Activated CD4-positive, alpha-beta T cell treated with anti-CD3 and anti-CD28 coated beads, Interleukin-2, amount 50 U/mL, for 1 hour (primary cell): ENCODE measurements around the gene HMGXB4.
A peak's percentile ranks its signal among the peaks of the same experiment; 100 is the strongest.

ENCODE experiments used
- DNase-seq: peaks from one replicate; pipeline ENCODE4 v3.0.0-alpha.2; 2020

HMGXB4 gene

DNA sequence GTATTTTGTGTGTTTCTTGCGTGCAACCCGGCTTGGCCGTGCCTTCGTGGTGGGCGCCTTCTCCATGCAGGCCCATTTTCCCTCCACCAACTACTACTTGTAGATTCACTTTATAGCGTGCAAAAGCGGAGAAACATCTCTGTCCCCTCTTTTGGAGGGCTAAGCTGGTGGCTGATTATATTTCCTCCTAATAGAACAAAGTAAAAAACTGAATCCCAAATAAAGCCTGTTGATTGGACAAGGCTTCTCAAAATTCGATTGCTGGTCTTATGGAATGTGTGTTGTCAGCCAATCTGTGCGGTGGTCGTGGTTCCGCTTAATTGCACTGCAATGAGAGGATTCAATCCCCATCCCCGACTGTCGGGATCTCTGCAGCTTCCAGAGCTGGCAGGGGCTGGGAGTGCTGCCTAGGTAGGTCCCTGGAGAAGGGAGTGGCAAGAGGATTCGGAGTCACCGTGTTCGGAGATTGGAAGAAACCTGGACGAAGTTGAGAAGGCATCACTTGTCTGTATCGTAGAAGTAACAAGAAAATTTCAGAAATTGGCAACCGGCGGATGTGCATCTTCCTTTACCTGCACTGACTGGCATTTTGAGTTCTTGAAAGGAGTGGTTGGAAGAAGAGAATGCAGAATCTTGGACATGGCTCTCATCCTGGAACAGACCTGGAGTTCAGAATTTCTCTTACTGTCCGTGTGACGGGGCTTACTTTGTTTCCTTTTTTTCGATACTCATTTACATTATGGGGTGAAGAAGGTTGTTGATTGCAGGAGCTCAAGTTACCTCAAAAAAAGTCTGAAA, 1.1 kb downstream of the HMGXB4 start:
- no peak for DNase-seq

DNA sequence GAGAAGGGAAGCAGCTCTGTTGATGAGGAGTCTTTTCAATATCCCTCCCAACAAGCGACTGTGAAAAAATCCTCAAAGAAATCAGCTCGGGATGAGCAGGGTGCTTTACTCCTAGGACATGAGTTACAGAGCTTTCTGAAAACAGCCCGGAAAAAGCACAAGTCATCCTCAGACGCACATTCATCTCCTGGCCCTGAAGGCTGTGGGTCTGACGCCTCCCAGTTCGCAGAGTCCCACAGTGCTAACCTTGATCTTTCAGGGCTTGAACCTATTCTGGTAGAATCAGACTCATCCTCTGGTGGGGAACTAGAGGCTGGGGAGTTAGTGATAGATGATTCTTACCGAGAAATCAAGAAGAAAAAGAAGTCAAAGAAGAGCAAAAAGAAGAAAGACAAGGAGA, 7.7 kb downstream of the HMGXB4 start:
- no peak for DNase-seq

DNA sequence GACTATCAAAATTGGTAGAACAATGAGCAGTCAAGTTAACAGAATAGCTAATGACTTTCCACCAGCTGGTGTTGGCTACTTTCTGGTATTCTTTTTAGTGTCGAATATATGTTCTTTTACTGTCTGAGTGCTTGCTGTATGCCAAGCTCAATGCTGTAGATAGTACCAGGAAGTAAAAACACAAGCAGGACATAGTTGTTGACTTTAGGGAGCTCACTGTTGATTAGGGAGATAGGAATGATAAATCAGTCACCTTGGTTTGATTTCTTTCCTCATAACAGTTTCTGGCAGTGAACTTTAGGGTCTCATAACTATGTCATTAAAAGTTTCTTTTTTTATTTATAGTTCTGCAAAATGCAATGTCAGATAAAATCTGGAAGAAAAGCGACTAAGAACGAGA, 9.0 kb downstream of the HMGXB4 start:
- DNase-seq = no peak

DNA sequence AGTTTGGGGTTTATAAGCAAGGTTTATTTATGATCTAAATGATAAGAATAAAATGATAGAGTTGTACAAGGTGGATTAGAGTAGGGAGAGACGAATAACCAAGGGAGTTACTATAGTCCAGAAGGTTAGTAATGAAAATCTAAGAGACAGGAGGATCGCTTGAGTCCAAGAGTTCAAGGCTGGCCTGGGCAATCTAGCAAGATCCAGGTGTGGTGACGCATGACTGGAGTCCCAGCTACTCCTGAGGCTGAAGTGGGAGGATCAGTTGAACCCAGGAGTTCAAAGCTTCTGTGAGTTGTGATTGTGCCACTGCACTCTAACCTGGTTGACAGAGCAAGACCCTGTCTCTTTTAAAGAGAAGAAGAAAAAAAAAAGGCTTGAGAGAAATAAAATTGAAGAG, 12.3 kb downstream of the HMGXB4 start:
- DNase-seq = no peak

DNA sequence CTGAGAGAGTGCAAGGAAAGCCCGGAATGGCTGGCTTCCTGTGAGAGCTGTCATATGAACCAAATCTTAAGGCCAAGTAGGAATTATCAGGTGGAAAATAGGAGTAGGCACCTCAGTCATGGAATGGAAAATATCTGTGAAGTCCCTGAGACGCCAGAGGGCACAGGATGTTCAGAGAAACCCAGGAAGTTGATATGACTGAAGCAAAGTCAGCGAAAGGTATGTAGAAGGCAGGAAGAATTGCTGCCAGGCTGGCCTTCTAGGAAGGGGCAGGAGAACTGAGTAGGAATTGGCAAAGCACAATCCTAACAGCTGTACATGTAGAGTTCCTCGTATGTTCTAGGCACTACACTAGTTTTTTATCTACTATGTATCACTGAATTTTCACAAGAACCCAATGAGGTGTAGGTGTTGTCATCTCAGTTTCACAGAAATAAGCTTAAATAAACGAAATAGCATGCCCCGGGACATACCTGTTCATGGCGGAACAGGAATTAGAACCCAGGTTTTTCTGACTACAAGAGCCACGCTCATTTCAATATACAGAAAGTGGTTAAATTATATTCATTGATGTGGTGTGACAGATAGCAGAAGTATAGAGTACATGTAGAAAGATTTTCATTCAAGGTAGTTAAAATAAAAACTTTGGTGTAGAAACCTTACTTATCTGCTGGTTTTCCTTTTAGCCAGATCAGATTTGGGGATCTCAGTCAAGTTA, 17.0 kb downstream of the HMGXB4 start:
- no peak for DNase-seq

DNA sequence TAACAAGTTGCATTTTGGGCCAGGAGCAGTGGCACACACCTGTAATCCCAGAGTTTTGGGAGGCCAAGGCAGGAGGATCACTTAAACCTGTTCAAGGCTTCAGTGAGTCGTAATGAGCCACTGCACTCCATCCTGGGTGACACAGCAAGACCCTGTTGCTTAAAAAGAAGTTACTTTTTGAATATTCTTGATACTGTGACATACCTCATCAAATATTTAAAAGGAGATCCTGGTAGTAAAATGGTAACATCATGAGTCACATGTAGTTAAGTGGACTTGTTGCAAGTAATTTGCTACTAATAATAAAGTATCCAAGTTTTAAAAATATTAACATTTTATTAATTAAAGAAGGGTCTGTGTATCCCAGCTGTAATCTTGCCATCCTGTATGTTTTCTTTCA, 18.3 kb downstream of the HMGXB4 start:
- no peak for DNase-seq

DNA sequence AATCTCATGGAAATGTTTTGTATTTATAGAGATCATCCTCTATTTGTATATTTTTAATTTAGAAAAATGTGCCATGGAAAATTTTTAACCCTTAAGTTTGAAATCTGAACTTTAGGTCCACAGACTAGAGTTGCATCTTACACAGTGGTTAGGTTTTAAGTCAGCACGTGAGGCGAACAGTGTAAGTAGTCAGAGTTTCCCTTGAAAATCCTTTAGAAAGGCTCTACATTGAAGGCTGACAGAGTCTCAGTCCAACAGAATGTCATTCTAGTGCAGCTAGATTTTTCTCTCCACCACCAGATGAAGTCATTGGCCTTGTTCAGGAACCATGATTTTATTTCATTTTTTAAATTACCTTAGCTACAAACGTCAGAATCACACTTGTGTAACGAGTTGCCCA, 18.7 kb downstream of the HMGXB4 start:
- no peak for DNase-seq

DNA sequence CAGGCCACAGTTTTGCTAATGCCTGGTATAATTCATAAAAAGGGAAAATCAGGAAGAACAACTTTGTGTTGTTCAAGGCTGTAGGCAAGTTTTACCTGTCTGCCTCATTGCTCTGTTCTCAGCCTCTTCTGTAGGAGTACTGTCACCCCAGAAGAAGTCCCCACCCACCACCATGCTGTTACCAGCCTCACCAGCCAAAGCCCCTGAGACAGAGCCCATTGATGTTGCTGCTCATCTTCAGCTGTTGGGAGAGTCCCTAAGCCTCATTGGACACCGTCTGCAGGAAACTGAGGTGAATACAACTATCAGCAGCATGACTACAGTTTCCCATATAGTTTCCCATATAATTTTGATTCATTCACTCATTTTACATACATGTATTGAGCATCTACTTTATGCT, 30.8 kb downstream of the HMGXB4 start:
- no peak for DNase-seq

DNA sequence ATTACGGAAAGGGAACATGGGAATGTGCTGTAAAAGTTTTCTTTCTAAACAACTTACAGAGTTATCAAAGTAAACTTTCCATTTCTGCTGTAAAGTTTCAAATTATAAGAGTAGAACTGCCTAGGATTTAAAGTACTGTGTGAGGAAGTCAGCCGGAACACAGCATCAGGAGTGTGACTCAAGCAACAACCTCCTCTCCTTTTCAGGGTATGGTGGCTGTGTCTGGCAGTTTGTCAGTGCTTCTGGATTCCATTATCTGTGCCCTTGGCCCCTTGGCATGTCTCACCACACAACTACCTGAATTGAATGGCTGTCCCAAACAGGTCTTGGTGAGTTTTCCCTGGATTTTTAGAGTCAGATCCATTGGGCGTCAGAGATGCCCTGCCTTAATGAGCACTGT, 35.5 kb downstream of the HMGXB4 start:
- DNase-seq = no peak

DNA sequence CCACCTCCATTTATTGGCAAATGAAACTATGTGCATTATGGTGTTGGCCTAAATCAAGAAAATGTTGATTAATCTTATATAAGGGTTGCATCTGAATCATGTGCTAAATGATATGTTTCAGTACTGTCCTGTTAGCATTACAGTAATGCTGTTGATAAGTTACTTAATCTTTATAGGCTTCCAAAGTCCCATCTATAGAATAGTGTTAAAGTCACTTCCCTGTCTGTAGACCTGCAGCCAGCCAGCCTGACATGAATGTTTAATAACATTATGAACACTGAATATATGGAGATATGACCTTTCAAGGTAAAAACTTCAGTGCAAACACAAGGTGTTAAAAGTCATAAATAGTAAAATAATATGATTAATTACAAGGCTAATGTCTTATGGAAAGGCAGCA, 38.8 kb downstream of the HMGXB4 start:
- DNase-seq = no peak

DNA sequence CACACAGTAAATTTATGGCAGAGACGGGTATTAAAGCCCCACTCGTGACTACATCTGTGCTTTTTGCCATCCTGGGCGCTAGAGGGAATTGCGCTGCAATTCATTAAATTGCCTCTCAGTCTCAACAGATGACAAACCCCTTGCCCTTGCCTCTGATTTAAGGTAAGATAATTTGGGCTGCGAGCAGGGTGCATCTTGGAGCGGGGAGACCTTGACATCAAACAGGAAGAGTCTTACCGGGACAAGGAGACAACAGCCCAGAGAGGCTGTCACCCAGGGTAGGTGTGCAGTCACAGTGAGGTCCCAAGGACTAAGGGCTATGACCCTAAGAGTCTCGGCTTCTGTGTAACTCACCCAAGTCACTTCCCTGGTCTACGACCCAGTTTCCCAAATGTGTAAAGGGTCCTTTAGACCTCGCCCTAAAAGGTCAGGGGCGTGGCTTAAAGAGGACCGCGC, 42.0 kb downstream of the HMGXB4 start:
- DNase-seq = no peak

DNA sequence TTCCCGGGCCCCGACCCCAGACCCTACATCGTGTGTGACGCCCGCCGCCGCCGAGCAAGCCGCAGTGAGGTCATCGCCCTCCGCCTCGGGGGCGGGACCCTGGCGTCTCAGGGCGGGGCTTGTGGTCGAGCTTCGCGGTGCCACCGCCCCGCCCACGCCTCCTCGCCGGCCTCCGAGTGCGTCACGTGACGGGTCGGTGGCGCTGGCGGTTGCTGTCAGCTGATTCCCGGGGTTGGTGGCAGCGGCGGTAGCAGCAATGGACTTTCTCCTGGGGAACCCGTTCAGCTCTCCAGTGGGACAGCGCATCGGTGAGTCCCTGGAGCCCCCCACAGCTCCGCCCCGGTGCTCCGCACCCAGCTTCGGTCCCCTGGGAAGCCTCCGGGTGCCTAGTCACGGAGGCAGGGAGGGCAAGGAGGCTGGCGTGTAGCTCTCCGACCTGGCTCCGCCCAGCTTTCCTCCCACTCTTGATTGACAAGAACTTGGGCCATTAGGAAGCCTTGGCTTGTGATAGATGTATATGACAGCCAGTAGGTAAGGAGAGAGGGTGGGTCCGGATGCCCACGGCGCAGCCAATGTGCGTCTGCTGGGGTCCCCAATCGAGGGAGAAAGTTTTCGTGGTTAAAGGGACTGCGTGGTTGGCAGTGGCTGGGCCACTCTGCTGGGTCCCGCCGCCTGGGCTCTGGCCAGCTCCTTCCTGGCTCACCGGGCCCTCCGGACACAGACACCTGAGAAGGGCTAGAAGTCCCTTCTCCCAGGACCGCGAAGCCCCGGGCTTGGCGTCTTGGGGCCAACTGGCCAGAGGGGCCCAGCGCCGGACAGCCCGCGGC, 42.6 kb downstream of the HMGXB4 start, which contains the start of gene TOM1:
Gene TOM1, plus strand, starts transcription at position 222 of the 827 bp plus-strand sequence. Its CDS starts 35 bp downstream, at position 257.
- DNase-seq = peak; percentile 98

DNA sequence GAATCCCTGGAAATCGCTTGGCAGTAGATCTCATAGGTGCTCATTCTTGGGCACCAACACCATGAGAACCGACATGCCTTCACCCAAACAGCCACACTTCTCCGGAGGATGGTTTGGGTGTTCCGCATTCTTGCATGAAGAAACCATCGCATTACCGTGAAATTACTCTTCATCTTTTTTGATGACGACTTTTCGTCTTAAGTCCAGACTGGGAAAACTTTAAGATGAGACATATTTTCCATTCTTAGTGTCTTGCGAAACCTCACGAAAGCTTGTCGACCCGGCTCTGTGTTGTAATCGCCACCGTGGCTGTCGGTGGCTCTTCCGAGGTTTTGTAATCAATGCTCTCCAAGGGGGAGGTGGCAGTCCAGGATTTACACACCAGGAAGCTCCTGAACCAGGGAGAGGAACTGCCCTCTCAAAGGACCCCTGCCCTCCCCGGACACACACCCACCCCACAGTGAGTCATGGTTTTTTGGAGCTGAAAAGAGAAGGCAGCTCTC, 44.1 kb downstream of the HMGXB4 start:
- no peak for DNase-seq

DNA sequence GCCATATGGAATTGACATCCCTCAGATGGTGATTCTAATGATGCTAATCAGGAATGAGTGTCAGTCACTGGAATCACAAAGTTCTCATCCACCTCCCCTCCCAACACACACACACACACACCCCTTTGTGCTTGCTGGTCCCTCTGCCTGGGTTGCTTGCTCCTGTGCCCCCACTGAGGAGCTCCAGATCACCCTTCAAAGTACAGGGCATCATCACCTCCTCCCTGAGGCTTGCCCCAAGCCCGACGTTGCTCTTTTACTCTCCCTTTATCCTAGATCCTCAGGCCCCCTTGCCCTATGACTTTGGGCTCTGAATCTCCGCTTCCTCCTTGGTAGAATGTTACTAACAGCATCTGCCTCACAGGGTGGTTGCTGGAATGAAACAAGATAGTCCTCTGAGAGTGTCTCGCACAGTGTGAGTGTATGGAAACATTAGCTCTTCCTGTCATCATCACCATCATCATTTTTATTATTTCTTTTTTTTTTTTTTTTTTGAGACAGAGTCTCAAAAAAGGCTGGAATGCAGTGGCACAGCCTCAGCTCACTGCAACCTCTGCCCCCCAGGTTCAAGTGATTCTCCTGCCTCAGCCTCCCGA, 45.8 kb downstream of the HMGXB4 start:
- DNase-seq = no peak

DNA sequence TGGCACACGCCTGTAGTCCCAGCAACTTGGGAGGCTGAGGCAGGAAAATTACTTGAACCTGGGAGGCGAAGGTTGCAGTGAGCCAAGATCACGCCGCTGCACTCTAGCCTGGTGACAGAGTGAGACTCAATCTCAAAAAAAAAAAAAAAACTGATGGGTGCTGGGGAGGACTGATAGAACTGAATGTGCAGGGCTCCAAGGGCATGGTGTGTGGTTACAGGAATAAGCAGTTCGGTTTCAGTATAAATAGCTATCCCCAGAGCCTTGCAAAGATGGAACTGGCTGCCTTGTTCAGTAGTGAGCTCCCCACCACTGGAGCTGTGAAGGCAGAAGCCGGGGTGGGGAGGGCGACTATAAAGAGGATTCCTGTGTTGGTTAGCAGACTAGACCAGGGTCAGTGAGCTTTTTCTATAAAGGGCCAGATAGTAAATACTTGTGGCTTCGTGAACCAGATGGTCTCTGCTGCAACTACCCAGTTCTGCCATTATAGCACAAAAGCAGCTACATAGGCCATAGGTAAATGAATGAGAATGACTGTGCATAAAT, 48.3 kb downstream of the HMGXB4 start:
- DNase-seq = no peak

DNA sequence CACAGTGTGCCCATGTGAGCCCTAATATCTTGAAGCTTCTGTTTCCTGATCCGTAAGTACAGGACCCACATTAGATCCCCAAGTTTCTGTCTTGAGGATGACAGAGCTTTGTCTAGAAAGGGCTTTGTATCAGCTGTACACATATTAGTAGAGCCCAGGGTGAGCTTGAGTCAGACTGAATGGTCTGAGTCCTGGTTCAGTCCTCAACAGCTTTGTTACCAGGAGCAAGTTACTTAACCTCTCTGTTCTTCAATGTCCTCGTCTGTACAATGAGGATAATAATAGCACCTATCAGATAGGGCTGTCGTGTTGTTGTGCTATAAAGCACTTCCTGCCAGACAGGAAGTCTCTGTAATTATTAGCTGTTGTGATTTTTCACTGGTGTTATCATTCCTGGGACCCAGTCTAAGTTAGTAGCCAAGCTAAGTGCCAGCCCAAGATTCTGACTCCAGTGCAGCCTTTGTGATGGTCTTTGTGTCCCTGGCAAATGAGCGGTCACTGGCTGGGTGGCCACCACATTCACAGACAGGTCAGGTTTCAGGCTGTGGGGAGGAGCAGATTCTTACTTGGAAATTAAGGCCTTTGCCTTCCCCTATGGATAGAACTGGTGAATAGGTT, 49.2 kb downstream of the HMGXB4 start:
- DNase-seq = no peak

DNA sequence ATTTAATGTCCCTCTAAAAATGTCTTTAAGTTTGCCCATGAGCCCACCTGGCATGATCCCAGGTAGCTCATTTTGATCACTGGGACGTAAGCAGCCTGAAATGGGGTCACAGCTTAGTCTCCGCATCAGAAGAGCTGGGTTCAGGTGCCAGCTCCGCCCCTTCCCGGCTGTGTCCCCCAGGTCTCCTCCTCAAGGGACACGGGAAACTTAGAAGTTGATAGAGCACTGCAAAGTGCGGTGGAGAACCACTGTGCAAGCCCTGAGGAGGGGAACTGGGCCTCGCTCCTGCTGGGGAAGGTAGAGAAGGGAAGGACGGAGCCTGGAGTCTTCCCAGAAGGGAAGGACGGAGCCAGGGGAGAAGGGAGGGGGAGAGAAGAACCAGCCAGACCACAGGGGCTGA, 50.1 kb downstream of the HMGXB4 start:
- no peak for DNase-seq

DNA sequence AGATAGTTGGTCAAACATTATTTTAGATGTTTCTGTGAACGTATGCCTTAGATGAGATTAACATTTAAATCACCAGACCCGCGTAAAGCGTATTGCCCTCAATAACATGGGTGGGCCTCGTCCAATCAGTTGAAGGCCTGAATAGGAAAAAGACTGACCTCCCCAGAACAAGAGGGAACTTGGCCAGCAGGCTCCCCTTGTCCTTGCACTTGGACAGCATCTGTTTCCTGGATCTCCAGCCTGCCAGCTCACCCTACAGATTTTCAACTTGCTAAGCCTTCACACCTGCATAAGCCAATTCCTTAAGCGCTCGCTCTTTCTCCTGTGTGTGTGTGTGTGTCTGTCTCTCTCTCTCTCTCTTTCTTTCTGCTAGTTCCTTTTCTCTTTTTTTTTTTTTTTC, 50.6 kb downstream of the HMGXB4 start:
- no peak for DNase-seq

DNA sequence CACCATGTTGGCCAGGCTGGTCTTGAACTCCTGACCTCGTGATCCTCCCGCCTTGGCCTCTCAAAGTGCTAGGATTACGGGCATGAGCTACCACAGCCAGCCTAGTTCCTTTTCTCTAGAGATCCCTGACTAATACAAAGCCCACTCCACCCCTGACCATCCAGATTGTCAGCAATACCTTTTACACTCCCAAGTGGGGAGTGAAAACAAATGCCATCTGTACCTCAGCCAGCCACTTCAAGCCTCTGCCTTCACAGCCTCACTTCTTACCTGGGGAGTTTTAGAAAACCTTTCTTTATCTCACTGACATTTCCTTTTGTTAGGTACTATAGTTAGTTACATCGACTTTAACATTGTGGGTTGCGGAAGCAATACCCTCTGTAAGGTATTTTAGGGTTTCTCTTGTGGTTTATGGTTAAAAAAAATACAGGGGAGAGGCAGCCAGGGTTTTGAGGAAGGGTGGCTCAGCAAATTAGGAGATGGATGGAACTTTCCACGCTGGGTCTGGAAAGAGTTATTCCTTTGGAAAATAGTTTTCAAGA, 51.3 kb downstream of the HMGXB4 start:
- DNase-seq = no peak

DNA sequence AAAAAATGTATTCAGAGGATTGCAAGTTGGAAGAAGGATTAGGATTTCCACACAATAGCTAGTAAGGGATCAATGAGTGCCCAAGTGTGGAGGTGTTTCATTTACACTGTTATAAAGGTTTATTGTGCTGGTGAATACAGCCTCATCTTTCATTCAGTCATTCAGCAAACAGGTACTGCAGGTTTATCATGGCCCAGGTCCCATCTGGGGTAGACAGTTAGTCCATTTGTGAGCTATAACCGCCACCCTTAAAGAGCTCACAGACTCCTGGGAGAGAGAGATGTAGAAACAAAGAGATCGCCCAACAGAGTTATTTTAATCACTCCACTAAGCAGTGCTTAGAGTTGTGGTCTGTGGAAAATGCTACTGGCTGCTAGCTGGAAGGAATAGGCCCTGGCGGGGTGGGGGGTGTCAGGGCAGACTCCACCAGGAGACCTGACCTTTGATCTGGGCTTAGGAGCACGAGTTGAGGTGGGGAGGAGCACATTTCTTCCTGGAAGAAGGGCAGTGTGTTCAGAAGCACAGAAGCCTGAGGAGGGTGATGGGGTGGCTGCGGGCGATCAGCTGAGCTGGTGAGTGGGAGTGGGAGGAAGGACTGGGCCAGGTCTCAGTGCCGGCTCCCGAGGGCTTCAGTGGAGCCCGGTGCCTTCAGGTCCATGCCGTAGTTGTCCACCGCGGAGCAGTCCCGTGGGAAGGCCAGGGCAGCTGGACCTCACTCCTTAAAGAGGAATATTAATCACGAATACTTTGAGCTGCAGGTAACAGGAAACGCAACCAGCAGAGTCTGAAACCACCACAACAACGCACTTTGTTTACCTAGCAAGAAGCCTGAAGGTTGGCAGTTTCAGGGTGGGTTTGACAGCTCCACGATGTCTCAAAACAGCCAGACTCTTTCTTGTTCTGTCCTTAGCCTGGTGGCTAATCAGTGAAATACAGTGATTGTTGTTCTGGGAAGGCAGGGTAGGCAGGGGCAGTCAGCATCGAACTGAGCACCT, 53.6 kb downstream of the HMGXB4 start:
- DNase-seq = no peak
